ENCODE measurements around the gene GDI2. TPM values are rescaled to one million over a fixed set of nuclear protein-coding genes. Genes with fewer than 3 reads are reported as not detected.
"Not testable (repeated sequence)": the region's sequence is repeated elsewhere in the genome, so short reads cannot be mapped to it uniquely, and the experiment has no call there.

The GDI2 gene
- total RNA-seq, 1 experiment from 2014 or later, result 144 TPM

- Histone ChIP-seq H2AFZ (ENCODE audit: low read depth, low read length, poor library complexity, severe bottlenecking) (no peak overlapping the region), H3K27ac (ENCODE audit: low read depth, low read length) (no peak overlapping the region), H3K27me3 (ENCODE audit: insufficient read depth, low read length) (no peaks in the 10 kb centered on the region), H3K9me3 (ENCODE audit: control insufficient read depth in 1 of 2, insufficient read depth in 1 of 2, low read depth in 1 of 2, low read length in 2 of 2) (no peaks in the 10 kb centered on the region), H4K20me1 (ENCODE audit: insufficient read depth) (no peaks in the 10 kb centered on the region), H3K9me2 (ENCODE audit: insufficient read depth) (no peaks in the 10 kb centered on the region), H3K4me1 (ENCODE audit: control insufficient read depth in 1 of 2, insufficient read depth in 2 of 2, low read length in 2 of 2) (no peaks in the 10 kb centered on the region), H3K79me2 (ENCODE audit: insufficient read depth, low read length) (no peaks in the 10 kb centered on the region), H3K4me2 (ENCODE audit: low read length) (no peak overlapping the region), H3K9ac (ENCODE audit: low read length) (no peak overlapping the region), H3K4me3 (replicated peaks in 1 of 2; ENCODE audit: low read depth in 1 of 2, low read length in 2 of 2) (no peak overlapping the region), H3K36me3 (ENCODE audit: control insufficient read depth in 1 of 2, insufficient read depth in 2 of 2, low read length in 2 of 2) (no peaks in the 10 kb centered on the region)
- no peak for ATAC-seq
- DNase-seq (ENCODE audit: low read depth, low spot score), result no peak
- TF ChIP-seq, protein P1, sequence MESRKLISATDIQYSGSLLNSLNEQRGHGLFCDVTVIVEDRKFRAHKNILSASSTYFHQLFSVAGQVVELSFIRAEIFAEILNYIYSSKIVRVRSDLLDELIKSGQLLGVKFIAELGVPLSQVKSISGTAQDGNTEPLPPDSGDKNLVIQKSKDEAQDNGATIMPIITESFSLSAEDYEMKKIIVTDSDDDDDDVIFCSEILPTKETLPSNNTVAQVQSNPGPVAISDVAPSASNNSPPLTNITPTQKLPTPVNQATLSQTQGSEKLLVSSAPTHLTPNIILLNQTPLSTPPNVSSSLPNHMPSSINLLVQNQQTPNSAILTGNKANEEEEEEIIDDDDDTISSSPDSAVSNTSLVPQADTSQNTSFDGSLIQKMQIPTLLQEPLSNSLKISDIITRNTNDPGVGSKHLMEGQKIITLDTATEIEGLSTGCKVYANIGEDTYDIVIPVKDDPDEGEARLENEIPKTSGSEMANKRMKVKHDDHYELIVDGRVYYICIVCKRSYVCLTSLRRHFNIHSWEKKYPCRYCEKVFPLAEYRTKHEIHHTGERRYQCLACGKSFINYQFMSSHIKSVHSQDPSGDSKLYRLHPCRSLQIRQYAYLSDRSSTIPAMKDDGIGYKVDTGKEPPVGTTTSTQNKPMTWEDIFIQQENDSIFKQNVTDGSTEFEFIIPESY (IDR thresholded peaks at IDR 0.05; ENCODE audit: extremely low read depth, insufficient replicate concordance, low read length), result no peak
- TF ChIP-seq SP1 (IDR thresholded peaks at IDR 0.05; ENCODE audit: low read depth), result no peak
- no TSS peak for BruUV-seq (replicated peaks)
- intact Hi-C loops (cut with micrococcal nuclease), result no loop called here
- ChIA-PET POLR2A (no interaction called here), RAD21 (ENCODE audit: low non-redundant PET in 1 of 2, low total read pairs in 2 of 2, uncharacterized antibody in 2 of 2, unreplicated experiment in 2 of 2) (no interaction called here), CTCF (no interaction called here)
These were observed 28.7 kb upstream of the GDI2 start for GRCh38 chr10:5841965-5842364.

DNA sequence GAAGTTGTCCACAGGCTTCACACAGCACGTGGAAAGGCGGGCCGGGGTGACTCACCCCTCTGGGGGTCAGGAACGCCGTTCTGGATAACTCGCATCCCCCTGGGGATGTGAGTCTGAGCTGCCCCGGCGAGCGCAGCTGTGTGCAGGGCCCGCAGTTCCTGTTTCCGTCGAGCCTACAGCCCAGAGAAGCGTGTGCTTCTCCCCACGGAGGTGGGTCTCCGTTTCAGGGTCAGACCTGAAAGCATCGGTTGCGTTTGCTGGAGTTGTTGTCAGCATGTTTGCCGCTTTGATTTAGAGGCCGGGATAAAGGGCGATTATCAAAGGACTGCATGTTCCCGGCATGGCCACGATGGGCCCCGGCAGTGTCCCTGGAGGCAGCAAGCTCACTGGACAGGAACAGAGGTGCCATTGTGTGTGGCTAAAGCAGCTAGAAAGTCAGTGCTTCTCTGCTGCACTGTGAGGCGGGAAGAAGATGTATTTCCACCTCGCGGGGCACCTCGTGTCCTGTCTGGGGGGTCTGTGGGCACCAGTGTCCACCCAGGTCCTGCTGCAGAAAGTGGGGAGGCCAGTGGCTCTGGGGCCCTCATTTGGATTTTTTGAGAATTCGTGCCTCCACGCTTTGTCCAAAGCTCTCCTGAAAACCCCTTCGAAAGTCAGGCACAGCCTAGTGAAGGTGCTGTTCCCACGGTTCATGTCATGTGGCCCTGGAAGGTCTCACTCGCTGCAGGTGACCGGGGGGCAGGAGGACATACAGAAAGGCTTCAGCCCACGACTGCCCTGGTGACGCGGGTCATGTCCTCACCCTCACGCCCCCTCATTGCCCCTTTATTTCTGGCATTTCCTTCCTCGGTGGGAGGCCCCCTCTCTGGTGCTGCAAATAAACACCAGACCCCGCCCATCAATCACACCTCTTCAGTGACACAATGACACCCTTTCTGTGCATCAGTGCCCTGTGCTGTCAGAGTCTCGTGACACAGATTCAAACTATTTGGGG lies 27.4 kb upstream of the GDI2 start:
- H3K36me3 ChIP-seq (ENCODE audit: control insufficient read depth in 1 of 2, insufficient read depth in 2 of 2, low read length in 2 of 2), result no peaks in the 10 kb centered on the region
- ATAC-seq, result no peak
- no peaks in the 10 kb centered on the region for H3K9me3 ChIP-seq (ENCODE audit: control insufficient read depth in 1 of 2, insufficient read depth in 1 of 2, low read depth in 1 of 2, low read length in 2 of 2)
- no peaks in the 10 kb centered on the region for H4K20me1 ChIP-seq (ENCODE audit: insufficient read depth)
- intact Hi-C loops (cut with micrococcal nuclease), result no loop called here
- H3K9ac ChIP-seq (ENCODE audit: low read length), result no peak overlapping the region
- no peak overlapping the region for H2AFZ ChIP-seq (ENCODE audit: low read depth, low read length, poor library complexity, severe bottlenecking)
- no TSS peak for BruUV-seq (replicated peaks)
- H3K4me1 ChIP-seq (ENCODE audit: control insufficient read depth in 1 of 2, insufficient read depth in 2 of 2, low read length in 2 of 2), result no peaks in the 10 kb centered on the region
- H3K27me3 ChIP-seq (ENCODE audit: insufficient read depth, low read length), result no peaks in the 10 kb centered on the region
- H3K4me2 ChIP-seq (ENCODE audit: low read length), result no peak overlapping the region
- TF ChIP-seq ELF1 (IDR thresholded peaks at IDR 0.05; ENCODE audit: borderline replicate concordance, low read depth) (no peak), POLR2A (IDR thresholded peaks at IDR 0.05; ENCODE audit: borderline replicate concordance, extremely low read depth, insufficient read depth, insufficient read length) (no peak)
- POLR2A ChIA-PET, result no interaction called here
- no peaks in the 10 kb centered on the region for H3K79me2 ChIP-seq (ENCODE audit: insufficient read depth, low read length)
- H3K27ac ChIP-seq (ENCODE audit: low read depth, low read length), result no peak overlapping the region
- H3K9me2 ChIP-seq (ENCODE audit: insufficient read depth), result no peaks in the 10 kb centered on the region
- RAD21 ChIA-PET (ENCODE audit: low non-redundant PET in 1 of 2, low total read pairs in 2 of 2, uncharacterized antibody in 2 of 2, unreplicated experiment in 2 of 2), result no interaction called here
- H3K4me3 ChIP-seq (replicated peaks in 1 of 2; ENCODE audit: low read depth in 1 of 2, low read length in 2 of 2), result no peak overlapping the region
- DNase-seq (ENCODE audit: low read depth, low spot score), result no peak
- CTCF ChIA-PET, result no interaction called here

- H3K9me2 ChIP-seq (ENCODE audit: insufficient read depth); CTCF ChIA-PET; H4K20me1 ChIP-seq (ENCODE audit: insufficient read depth); DNase-seq (ENCODE audit: low read depth, low spot score); H3K27me3 ChIP-seq (ENCODE audit: insufficient read depth, low read length); H3K79me2 ChIP-seq (ENCODE audit: insufficient read depth, low read length); POLR2A ChIA-PET; ATAC-seq; BruUV-seq (replicated peaks); H3K9ac ChIP-seq (ENCODE audit: low read length); H3K27ac ChIP-seq (ENCODE audit: low read depth, low read length); H3K36me3 ChIP-seq (ENCODE audit: control insufficient read depth in 1 of 2, insufficient read depth in 2 of 2, low read length in 2 of 2); H3K4me2 ChIP-seq (ENCODE audit: low read length); H2AFZ ChIP-seq (ENCODE audit: low read depth, low read length, poor library complexity, severe bottlenecking); intact Hi-C loops (cut with micrococcal nuclease); H3K4me3 ChIP-seq (replicated peaks in 1 of 2; ENCODE audit: low read depth in 1 of 2, low read length in 2 of 2); H3K4me1 ChIP-seq (ENCODE audit: control insufficient read depth in 1 of 2, insufficient read depth in 2 of 2, low read length in 2 of 2); RAD21 ChIA-PET (ENCODE audit: low non-redundant PET in 1 of 2, low total read pairs in 2 of 2, uncharacterized antibody in 2 of 2, unreplicated experiment in 2 of 2); H3K9me3 ChIP-seq (ENCODE audit: control insufficient read depth in 1 of 2, insufficient read depth in 1 of 2, low read depth in 1 of 2, low read length in 2 of 2): not testable (repeated sequence)
These were observed 22.9 kb upstream of the GDI2 start for GRCh38 chr10:5836181-5836580.
